HG02973 (cell line): Measurements from ENCODE around the gene TMEM190.
"Not testable (repeated sequence)": the region's sequence is repeated elsewhere in the genome, so short reads cannot be mapped to it uniquely, and the experiment has no call there.

Experiments
- ATAC-seq: cut with Tn5 transposase; IDR thresholded peaks from one replicate; pipeline ENCODE4 v1.9.1; 2021; ENCODE audit warnings: moderate library complexity; ENCODE audit not compliant: unreplicated experiment

TMEM190 gene

GRCh38 chr19:55389386-55390317 is 13.0 kb downstream of the TMEM190 start:
- ATAC-seq, result no peak

- no peak for ATAC-seq
Observed at GRCh38 chr19:55390461-55390880, 13.8 kb downstream of the TMEM190 start.

GRCh38 chr19:55391191-55391670 is 14.6 kb downstream of the TMEM190 start:
- ATAC-seq, result no peak

- no peak for ATAC-seq
Observed at GRCh38 chr19:55391702-55392615, 15.3 kb downstream of the TMEM190 start.

- ATAC-seq, result no peak
Observed at GRCh38 chr19:55392820-55393761, 16.5 kb downstream of the TMEM190 start.

- no peak for ATAC-seq
Observed at GRCh38 chr19:55398200-55398925, 21.7 kb downstream of the TMEM190 start.

GRCh38 chr19:55400281-55401087 is 23.9 kb downstream of the TMEM190 start:
- ATAC-seq, result no peak

GRCh38 chr19:55401390-55401789 is 24.8 kb downstream of the TMEM190 start:
- not testable (repeated sequence) for ATAC-seq

- ATAC-seq, result no peak
Observed at GRCh38 chr19:55402509-55402908, 25.9 kb downstream of the TMEM190 start.

GRCh38 chr19:55405638-55406037 is 29.0 kb downstream of the TMEM190 start:
- ATAC-seq, result no peak

- ATAC-seq, result no peak
Observed at GRCh38 chr19:55406091-55406825, 29.6 kb downstream of the TMEM190 start.

- no peak for ATAC-seq
Observed at GRCh38 chr19:55406826-55407549, 30.4 kb downstream of the TMEM190 start.

- peak; percentile 63 for ATAC-seq
Observed at GRCh38 chr19:55407550-55407799, 30.8 kb downstream of the TMEM190 start, which contains the start of gene UBE2S. Gene UBE2S, minus strand, starts transcription at chr19:55407788. Its CDS starts 199 bp downstream, at chr19:55407589.

- peak; percentile 79 for ATAC-seq
Observed at GRCh38 chr19:55407800-55408532, 31.3 kb downstream of the TMEM190 start.

GRCh38 chr19:55408533-55408872 is 31.9 kb downstream of the TMEM190 start:
- no peak for ATAC-seq

GRCh38 chr19:55409179-55409578 is 32.6 kb downstream of the TMEM190 start:
- not testable (repeated sequence) for ATAC-seq

GRCh38 chr19:55410168-55410567 is 33.5 kb downstream of the TMEM190 start:
- ATAC-seq, result no peak
